Stimulated activated CD8-positive, alpha-beta memory T cell treated with anti-CD3 and anti-CD28 coated beads, Interleukin-15, amount 100 ng/mL, for 1 hour (primary cell): ENCODE results near the gene MTFP1.
"Not testable (repeated sequence)": the region's sequence is repeated elsewhere in the genome, so short reads cannot be mapped to it uniquely, and the experiment has no call there.

Source experiments
- DNase-seq: peaks from one replicate; pipeline ENCODE4 v3.0.0-alpha.2; 2020; ENCODE audit warnings: low read depth

Gene MTFP1

DNA sequence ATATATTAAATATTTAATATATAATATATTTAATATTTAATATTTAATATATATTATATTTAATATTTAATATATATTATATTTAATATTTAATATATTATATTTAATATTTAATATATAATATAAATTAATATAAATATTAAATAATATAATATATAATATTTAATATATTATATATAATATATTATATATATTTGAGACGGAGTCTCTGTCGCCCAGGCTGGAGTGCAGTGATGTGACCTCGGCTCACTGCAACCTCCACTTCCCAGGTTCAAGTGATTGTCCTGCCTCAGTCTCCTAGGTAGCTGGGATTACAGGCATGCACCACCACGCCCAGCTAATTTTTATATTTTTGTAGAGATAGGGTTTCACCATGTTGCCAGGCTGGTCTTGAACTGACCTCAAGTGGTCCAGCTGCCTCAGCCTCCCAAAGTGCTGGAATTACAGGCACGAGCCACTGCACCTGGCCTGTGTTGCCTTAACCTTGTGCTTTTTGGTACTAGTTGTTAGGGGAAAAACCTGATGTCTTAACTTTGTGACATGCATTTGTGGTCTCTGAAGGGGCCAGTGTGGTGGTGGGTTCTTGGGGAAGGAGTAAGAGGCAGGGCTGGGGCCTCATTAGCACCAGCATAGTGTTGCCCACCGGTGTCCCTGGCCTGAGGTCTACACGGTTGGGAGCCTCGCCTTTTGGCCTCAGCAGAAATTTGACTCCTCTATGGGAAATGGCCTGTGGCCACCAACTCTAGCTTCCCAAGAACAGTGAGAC lies 29.7 kb downstream of the MTFP1 start:
- DNase-seq = no peak

DNA sequence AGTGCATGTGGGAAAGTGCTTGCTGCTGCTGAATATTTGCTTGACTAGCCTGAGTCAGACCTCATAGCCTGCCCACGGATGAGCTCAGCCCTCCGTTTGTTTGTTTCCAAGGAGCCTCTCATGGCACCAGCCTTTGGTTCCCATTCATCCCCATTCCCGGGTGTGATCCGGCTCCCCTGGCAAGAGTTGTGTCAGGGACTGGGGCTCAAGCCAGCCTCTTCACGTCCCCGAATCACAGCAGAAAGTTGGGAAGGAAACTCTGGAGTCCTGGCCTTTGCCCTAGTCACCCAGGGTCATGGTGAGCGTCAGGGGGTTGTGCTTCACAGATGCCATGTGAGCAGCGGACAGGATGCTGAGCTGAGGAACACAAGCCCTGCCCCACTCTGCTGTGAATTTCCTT lies 32.4 kb downstream of the MTFP1 start:
- DNase-seq = no peak

DNA sequence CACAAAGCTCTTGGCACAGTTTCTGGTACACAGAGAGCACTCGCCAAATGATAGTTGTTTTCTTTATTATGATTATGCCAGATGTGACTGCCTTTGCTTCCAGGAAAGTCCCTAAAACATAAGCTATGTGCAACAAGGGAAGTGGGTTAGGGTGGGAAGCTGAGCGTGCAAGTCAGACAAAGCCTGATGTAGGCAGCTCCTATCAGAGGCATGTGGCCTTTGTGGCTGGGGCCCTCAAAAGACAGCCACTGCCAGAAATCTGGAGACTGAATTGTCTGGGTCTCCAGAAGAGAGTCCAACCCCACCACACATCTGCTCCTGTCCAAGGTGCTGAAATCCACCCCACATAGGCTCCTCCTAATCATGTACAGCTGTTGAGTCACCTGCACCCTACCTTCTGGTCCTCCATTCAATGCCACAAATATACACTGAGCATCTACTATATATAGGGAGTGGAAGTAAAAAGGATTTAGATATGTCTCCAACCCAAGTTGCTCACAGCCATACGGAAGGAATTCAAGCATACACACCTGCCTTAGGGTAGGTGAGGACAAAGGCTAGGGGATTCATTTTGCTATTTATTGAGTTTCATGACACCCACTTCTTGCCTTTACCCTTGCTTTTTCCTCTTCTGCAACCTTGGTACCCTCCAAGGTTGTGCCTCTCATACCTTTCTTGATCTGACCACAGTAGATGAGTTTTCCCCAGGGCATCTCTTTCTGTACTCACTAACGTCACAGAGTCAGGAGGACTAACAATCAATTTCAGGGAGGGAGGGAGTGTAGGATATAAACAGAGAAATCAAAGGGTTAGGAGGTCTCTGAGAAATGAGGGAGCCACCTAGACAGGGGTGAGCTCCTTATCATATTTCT lies 33.8 kb downstream of the MTFP1 start:
- DNase-seq = no peak

DNA sequence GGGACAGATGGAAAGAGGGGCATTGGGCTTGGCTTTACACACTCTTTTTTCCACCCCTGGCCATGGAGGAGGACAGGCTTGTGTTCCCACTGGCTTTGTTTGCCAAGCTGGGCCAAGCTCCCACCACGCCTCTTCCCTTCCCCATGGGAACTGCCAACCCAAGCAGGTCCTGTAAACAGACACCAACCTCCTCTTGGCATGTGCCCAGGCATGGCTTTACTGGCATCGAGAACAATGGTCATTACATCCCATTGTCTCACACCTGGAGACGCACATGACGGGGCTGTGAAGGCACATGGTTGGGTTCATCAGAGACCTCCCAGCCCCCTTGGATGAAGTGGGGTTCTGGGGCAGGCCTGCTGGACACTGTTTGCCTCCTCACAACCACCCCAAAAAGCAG lies 34.6 kb downstream of the MTFP1 start:
- no peak for DNase-seq

DNA sequence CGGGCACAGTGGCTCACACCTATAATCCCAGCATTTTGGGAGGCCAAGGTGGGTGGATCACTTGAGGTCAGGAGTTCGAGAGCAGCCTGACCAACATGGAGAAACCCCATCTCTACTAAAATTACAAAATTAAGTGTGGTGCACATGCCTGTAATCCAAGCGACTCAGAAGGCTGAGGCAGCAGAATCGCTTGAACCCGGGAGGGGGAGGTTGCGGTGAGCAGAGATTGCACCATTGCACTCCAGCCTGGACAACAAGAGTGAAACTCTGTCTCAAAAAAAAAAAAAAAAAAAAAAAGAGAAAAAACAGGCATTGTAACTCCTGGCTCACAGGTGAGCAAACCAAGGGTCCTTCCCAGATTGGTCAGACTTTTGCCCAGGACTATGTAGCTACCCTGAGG lies 35.0 kb downstream of the MTFP1 start:
- not testable (repeated sequence) for DNase-seq

DNA sequence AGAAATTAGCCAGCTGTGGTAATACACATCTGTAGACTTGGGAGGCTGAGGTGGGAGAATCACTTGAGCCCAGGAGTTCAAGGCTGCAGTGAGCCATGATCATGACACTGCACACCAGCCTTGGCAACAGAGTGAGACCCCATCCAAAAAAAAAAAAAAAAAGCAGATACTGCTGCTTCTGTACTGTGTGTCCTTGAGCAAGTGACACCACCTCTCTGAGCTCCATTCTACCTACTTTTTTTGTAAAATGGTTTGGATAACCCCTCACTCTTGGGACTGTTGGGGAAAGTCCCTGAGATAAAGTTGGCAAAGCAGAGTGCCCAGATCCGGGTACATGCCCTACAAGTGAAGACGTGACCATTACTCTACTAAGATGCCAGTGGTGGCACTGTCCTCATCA lies 43.6 kb downstream of the MTFP1 start:
- DNase-seq = no peak

DNA sequence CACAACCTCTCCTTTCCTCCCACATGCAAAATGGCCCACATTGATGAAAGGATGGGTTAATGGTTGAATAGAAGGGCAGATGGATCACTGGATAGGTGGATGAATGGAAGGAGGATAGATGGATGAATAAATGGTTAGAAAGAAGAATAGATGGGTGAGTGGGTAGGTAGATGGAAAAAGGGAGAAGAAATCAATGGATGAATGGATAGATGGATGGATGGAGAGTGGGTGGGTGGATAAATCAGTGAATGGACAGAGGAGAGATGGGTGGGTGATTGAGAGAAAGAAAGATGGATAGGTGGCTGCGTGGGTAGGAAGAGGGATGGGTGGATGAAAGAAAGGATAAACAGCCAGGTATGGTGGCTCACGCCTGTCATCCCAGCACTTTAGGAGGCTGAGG lies 45.1 kb downstream of the MTFP1 start:
- DNase-seq = no peak

DNA sequence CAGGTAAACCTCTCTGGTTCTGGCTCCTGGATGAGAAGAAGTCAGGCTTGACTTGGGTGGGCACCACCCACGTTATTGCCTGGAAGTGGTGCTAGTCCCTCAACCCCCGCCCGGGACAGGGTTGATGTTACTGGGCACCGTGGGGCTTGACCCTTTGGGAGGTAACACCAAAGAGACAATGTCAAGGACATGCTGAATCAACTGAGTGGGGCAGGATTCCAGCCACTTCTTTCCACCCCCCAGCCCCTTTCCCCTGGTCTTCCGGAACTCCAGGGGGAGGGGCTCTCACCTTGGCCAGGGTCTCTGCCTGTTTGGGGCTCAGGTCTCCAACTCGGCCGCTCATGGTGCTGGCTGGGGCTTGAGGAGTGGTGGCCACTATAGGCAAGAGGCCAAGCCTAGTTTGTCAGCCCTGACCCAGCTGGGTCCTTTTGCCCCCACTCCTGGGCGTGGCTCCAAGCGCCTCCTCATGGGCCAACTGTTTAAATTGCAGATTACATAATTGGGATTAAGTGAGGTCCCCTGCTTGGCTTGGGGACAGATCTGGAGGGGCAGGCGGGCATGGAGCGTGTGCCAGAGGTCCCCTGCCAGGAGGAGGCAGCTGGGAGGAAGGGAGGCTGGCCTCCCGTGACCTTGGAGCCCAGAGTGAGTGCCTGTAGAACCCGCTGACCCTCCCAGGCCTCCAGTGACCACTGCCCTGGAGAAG lies 46.2 kb downstream of the MTFP1 start, which contains the start of gene SEC14L3:
SEC14L3 (minus strand) TSS at position 402 of the 703 bp plus-strand sequence; CDS start at position 343, 59 bp downstream.
- no peak for DNase-seq

DNA sequence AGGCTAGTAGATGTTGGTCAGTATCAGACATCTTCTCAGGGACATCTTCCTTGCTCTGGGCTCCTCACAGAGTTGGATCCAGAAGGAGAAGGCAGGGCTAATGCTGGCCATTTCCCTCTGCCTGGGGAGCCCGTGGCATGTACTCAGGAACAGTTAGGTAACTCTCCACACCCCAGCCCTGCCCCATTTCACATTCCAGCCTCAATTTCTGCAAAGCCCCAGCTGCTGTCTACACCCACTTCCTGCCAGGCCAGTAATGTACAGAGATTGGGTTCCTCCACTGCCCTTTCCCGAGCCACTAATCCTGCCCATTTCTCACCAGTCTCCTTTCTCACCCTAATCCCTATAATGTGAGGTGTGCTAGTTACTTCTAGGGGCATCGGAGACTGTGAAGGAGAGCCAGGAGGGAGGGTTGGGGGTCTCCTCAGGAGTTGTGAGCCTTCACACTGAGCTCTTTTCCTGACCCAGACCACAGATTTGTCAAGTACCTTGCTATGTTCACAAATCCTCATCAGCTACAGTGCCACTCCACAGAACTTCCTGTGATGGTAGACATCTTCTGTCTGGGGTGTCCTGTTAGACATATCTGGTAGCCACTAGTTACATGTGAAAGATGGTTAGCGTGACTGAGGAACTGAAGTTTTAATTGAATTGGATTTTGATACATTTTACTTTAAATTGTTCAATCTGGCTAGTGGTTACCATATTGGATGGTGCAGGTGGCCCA lies 47.6 kb downstream of the MTFP1 start:
- no peak for DNase-seq

DNA sequence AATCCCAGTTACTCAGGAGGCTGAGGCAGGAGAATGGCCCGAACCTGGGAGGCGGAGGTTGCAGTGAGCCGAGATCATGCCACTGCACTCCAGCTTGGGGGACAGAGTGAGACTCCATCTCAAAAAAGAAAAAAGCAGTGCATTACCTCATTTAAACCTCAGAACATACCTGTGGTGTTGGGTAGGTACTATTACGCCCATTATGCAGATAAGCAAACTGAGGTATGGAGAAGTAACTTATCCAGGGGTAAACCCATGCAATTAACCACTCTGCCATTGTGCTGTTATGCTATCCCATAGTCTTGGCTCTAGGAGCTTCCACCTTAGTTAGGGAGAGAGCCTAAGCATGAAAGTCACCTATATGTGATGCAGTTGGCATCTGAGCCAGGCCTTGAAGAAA lies 48.6 kb downstream of the MTFP1 start:
- no peak for DNase-seq

DNA sequence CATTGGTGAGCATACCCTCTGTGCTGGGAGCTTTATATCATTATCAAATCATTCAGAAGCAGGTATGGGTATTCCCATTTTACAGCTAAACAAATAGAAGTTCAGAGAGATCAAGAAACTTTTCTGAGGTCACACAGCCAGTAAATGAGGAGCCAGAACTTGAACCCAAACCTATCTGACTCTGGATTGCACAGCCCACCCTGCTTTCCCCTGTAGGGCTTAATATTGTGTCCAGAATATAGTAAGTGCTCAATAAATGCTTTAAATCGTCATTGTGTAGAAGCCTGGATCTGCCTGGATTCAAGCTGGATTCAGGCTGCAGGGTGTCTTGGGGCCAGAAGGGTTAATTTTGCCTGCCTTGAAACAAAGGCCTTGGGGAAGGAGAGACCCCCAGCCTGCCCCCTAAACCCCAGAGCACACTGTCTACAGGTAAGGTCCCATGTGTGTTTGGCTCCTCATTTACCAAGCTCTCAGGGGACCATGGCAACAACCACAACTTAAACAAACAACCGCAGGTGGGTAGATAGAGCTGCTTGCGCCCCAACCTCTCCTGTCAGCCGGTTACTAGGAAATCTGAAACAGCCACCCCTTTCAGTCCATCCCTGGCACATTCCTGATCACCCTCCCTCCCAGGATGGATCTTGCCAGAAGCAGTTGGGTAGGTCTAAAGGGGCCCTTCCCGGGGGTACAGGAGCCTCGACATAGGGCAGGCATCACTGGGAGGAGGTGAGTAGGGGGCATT lies 49.3 kb downstream of the MTFP1 start:
- DNase-seq = no peak
